Stromal cell of bone marrow (primary cell): ENCODE results near the gene BABAM2.
"Not testable (repeated sequence)": the region's sequence is repeated elsewhere in the genome, so short reads cannot be mapped to it uniquely, and the experiment has no call there.

Experiments used
- DNase-seq: peaks from one replicate; pipeline ENCODE4 v3.0.0-alpha.2; 2012; ENCODE audit warnings: low read depth

Gene BABAM2

GRCh38 chr2:27953077-27953476, 62.5 kb downstream of the BABAM2 start:
- DNase-seq: no peak

- DNase-seq: no peak
Observed at GRCh38 chr2:27954221-27954673, 63.7 kb downstream of the BABAM2 start.

- DNase-seq: peak; percentile 98
Observed at GRCh38 chr2:27954771-27955383, 64.3 kb downstream of the BABAM2 start.

GRCh38 chr2:27955384-27956161, 65.0 kb downstream of the BABAM2 start:
- no peak for DNase-seq

- no peak for DNase-seq
Observed at GRCh38 chr2:27956888-27957287, 66.4 kb downstream of the BABAM2 start.

GRCh38 chr2:27958711-27959378, 68.3 kb downstream of the BABAM2 start:
- no peak for DNase-seq

- no peak for DNase-seq
Observed at GRCh38 chr2:27959496-27959895, 69.0 kb downstream of the BABAM2 start.

- DNase-seq: peak; percentile 88
Observed at GRCh38 chr2:27960237-27960912, 69.8 kb downstream of the BABAM2 start.

- DNase-seq: no peak
Observed at GRCh38 chr2:27962006-27962405, 71.5 kb downstream of the BABAM2 start.

GRCh38 chr2:27963472-27963871, 72.9 kb downstream of the BABAM2 start:
- no peak for DNase-seq

GRCh38 chr2:27964067-27964466, 73.5 kb downstream of the BABAM2 start:
- DNase-seq: no peak

- DNase-seq: no peak
Observed at GRCh38 chr2:27965841-27966240, 75.3 kb downstream of the BABAM2 start.

GRCh38 chr2:27966466-27966865, 75.9 kb downstream of the BABAM2 start:
- DNase-seq: no peak

GRCh38 chr2:27967076-27967475, 76.5 kb downstream of the BABAM2 start:
- DNase-seq: no peak

- DNase-seq: not testable (repeated sequence)
Observed at GRCh38 chr2:27968045-27968444, 77.5 kb downstream of the BABAM2 start.

GRCh38 chr2:27968957-27969356, 78.4 kb downstream of the BABAM2 start:
- DNase-seq: not testable (repeated sequence)

- no peak for DNase-seq
Observed at GRCh38 chr2:27972311-27972710, 81.8 kb downstream of the BABAM2 start.

GRCh38 chr2:27973592-27973991, 83.1 kb downstream of the BABAM2 start:
- DNase-seq: no peak

GRCh38 chr2:27976308-27976707, 85.8 kb downstream of the BABAM2 start:
- no peak for DNase-seq

- peak; percentile 89 for DNase-seq
Observed at GRCh38 chr2:27977731-27978312, 87.3 kb downstream of the BABAM2 start.

- not testable (repeated sequence) for DNase-seq
Observed at GRCh38 chr2:27978761-27979160, 88.2 kb downstream of the BABAM2 start.

- no peak for DNase-seq
Observed at GRCh38 chr2:27980242-27980641, 89.7 kb downstream of the BABAM2 start.
